GM10847 (cell line): ENCODE data around the gene ZSCAN12.

Experiments used
- POLR2A ChIP-seq: IDR thresholded peaks from 2 replicates; pipeline ENCODE4 v1.6.1; 2011; ENCODE audit not compliant: insufficient read length; ENCODE audit errors: extremely low read depth

The ZSCAN12 gene

DNA sequence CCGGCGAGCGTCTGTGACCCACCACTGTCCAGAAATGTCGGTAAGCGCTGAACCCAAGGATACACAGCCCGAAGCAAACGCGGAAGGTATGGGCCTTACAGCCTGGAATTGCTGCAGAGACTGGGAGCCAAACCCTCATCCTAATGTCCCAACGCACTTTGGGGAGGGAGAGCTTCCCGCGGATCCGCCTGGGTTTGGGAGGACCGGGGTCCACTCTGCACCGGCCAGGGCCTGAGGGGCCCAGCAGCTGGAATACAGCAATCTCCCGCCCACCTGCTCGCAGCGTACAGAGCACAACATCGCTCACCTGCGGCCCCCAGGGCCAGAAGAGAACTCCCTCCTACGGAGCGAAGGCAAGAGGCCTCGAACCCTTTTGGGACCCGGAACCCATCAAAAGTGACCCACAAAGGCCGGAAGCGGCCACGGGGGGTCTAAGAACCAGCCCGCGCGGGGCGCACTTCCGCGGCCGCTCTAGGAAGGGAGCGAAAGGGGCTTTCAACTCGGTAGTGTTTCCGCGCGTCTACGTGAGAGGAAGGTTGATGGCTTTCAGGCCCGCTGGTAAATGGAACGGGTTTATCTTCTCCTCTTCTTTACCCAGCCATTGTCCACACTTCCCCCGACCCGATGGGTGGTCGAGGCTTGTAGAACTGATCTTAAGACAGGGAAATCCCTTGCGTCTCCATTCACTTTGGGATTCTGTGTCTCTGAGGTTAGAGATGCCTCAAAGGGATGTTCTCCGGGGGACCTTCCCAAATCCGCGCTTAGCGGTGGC, at the start of gene ZSCAN12:
Gene ZSCAN12, minus strand, starts transcription at position 398 of the 772 bp plus-strand sequence. CDS start 1,342 bp downstream, outside the sequence.
- TF ChIP-seq POLR2A = peak; percentile 70

DNA sequence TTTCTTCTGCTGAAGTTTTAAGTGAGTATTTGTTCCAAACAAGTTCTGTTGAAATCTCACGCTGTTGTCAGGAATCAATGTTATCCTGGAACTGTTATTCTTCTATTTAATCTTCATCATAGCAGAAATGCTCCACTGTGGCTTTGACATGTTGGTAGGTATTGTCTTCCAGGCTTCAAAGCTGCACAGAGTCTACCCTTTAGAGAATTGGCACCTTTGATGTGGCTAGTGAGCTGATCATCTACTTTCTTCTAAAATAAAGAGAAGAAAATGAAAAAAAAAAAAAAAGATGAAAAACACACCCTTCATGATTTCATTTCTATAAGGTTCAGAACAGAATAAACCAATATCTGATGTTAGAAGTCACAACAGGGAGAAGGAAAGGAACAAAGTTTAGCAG, 49.5 kb upstream of the ZSCAN12 start:
- TF ChIP-seq POLR2A = no peak

DNA sequence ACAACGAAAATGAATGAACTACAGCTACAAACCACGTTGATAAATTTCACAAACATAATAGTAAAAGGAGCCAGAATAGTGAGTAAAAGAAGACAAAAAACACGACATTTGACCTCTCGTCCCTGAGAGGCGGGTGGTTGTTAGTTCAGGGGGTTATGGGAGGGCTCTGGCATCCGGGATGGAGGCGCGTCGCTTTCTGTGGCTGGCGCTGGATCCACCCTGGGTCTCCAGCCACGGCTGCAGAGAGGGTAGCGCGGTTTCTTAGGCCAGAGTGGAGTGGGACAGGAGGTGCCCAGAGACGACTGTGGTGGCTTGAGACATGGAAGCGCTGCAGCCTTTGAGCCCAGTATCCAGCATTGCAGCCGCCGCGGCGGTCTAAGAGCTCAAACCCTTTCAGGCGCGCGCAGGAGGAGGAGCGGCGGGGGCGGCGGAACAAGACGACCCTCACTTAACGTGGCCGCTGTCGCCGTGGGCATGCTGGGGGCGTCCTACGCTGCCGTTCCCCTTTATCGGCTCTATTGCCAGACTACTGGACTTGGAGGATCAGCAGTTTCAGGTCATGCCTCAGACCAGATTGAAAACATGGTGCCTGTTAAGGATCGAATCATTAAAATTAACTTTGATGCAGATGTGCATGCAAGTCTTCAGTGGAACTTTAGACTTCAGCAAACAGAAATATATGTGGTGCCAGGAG, 47.4 kb upstream of the ZSCAN12 start:
- TF ChIP-seq POLR2A = no peak

- TF ChIP-seq POLR2A = peak; percentile 62
Measured at GRCh38 chr6:28443112-28443773, 43.7 kb upstream of the ZSCAN12 start, which contains the start of gene ZSCAN23. Gene ZSCAN23, minus strand, starts transcription at chr6:28443491. Its CDS starts 7,225 bp downstream, at chr6:28436266.

GRCh38 chr6:28442586-28442985, 43.0 kb upstream of the ZSCAN12 start:
- no peak for TF ChIP-seq POLR2A

- TF ChIP-seq POLR2A = no peak
Measured at GRCh38 chr6:28436404-28436803, 36.9 kb upstream of the ZSCAN12 start.

DNA sequence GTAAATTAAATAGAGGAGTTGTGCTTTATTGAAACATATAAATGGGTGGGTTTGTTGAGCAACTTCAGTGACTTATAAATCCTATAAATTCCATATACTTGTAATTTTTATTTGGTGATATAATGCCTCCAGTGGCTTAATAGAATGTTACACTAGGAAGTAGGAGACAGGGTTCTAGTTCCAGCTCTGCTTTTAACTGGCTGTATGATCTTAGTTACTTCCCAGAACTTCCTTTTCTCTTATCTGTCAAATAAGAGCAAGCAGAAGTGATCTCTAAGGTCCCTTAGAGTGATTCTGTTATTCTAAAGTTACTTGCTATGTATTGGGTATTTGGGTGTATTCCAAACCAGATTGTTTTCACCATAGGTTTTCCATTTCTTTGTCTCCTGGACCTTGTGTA, 33.6 kb upstream of the ZSCAN12 start:
- TF ChIP-seq POLR2A = no peak

DNA sequence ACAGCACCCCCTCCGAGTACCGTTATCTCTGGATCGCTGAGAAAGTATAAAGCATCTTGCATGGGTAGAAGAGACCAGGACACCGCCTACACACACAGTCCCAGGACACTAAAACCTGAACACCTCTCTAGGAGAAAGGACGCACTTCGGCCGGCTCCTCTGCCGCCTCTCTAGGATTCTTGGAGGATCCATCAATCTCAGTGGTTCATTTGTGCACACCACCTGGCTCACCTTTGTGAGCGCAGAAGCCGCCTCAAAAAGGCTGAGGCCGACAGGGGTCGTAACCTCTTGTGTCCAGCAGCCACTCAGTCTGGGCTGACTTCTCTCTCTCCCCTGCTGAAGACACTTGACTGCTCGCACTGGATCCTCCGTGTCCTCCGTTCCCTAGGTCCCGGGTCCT, 30.2 kb upstream of the ZSCAN12 start:
- no peak for TF ChIP-seq POLR2A

DNA sequence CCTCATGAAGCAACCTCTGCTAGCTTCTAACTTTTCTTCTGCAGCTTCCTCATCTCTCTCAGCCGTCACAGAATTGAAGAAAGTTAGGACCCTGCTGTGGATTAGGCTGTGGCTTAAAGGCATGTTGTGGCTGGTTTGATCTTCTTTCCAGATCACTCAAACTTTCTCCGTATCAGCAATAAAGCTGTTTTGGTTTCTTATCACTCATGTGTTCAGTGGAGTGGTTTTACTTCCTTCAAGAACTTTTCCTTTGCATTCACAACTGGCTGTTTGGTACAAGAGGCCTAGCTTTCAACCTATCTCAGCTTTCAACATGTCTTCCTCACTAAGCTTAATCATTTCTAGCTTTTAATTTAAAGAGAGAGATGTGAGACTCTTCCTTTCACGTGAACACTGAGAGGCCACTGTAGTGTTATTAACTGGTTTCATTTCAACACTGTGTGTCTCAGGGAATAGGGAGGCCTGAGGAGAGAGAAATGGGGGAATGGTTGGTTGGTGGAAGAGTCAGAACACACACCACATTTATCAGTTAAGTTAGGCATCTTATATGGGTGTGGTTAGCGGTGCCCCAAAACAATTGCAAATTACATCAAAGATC, 26.5 kb upstream of the ZSCAN12 start:
- TF ChIP-seq POLR2A = no peak

DNA sequence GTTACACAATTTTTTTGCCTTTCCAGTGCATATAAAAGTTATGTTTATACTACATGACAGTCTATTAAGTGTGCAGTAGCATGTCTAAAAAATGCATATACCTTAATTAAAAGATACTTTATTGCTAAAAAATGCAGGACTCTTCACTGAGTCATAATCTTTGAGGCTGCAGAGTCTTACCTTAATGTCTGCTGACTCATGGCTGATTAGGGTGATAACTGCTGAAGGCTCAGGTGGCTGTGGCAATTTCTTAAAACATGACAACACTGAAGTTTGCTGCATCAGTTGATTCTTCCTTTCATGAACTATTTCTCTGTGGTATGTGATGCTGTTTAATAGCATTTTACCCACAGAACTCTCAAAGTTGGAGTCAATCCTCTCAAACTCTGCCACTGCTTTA, 24.6 kb upstream of the ZSCAN12 start:
- no peak for TF ChIP-seq POLR2A

GRCh38 chr6:28423546-28423945, 24.0 kb upstream of the ZSCAN12 start:
- TF ChIP-seq POLR2A = no peak

DNA sequence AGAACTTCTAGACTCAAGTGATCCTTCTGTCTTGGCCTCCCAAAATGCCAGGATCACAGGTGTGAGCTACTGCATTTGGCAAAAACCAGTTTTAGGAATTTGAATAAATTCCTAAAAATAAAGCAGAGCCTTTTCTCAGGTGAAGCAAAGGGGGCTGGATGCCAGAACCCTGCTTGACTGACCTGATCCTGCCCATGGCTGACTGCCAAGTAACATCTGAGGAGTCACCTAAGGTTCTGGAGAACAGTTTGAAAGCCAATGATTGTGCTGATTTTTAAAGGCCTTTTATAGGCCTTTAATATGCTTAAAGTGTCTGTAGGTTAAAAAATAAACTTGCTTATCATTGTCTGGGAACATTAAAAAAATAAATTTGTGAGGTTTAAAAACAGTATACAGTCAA, 14.1 kb upstream of the ZSCAN12 start:
- no peak for TF ChIP-seq POLR2A

DNA sequence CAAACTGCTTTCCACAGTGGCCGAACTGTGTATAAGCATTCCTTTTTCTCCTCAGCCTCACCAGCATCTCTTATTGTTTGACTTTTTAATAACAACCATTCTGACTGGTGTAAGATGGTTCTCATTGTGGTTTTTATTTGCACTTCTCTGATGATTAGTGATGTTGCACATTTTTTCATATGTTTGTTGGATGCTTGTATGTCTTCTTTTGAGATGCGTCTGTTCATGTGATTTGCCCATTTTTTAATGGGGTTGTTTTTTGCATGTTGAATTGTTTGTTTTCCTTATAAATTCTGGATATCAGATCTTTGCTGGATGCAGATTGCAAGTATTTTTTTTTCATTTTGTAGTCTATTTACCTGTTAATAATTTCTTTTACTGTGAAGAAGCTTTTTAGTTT, 11.2 kb upstream of the ZSCAN12 start:
- TF ChIP-seq POLR2A = no peak

- TF ChIP-seq POLR2A = no peak
Measured at GRCh38 chr6:28408076-28408802, 8.7 kb upstream of the ZSCAN12 start.

- TF ChIP-seq POLR2A = no peak
Measured at GRCh38 chr6:28407401-28407800, 7.9 kb upstream of the ZSCAN12 start.
